NCI-H82 treated with DMSO at 0.1 percent for 48 hours (cell line): ENCODE measurements around the gene TLE5.
A peak's percentile ranks its signal among the peaks of the same experiment; 100 is the strongest.
"Not testable (repeated sequence)": the region's sequence is repeated elsewhere in the genome, so short reads cannot be mapped to it uniquely, and the experiment has no call there.

ENCODE experiments used
- DNase-seq: peaks from one replicate; lab custom pipeline; 2025; ENCODE audit not compliant: unreplicated experiment; lab: John Stamatoyannopoulos, UW

The TLE5 gene

GRCh38 chr19:3045885-3046697, 16.2 kb downstream of the TLE5 start:
- DNase-seq = no peak

- no peak for DNase-seq
Observed at GRCh38 chr19:3045191-3045590, 17.1 kb downstream of the TLE5 start.

GRCh38 chr19:3042621-3043267, 19.6 kb downstream of the TLE5 start:
- DNase-seq = no peak

GRCh38 chr19:3041761-3042620, 20.3 kb downstream of the TLE5 start:
- DNase-seq = no peak

- no peak for DNase-seq
Observed at GRCh38 chr19:3041327-3041726, 21.0 kb downstream of the TLE5 start.

GRCh38 chr19:3039641-3040077, 22.6 kb downstream of the TLE5 start:
- no peak for DNase-seq

- no peak for DNase-seq
Observed at GRCh38 chr19:3039125-3039524, 23.2 kb downstream of the TLE5 start.

GRCh38 chr19:3038214-3038613, 24.1 kb downstream of the TLE5 start:
- DNase-seq = no peak

GRCh38 chr19:3036977-3037544, 25.2 kb downstream of the TLE5 start:
- not testable (repeated sequence) for DNase-seq

GRCh38 chr19:3036119-3036976, 25.9 kb downstream of the TLE5 start:
- DNase-seq = peak; percentile 81

GRCh38 chr19:3035542-3036118, 26.7 kb downstream of the TLE5 start:
- DNase-seq = peak; percentile 97

GRCh38 chr19:3034656-3035541, 27.4 kb downstream of the TLE5 start:
- DNase-seq = no peak

- no peak for DNase-seq
Observed at GRCh38 chr19:3034406-3034655, 28.0 kb downstream of the TLE5 start.

- DNase-seq = no peak
Observed at GRCh38 chr19:3033595-3034405, 28.5 kb downstream of the TLE5 start.

- DNase-seq = no peak
Observed at GRCh38 chr19:3031607-3031867, 30.8 kb downstream of the TLE5 start.

- no peak for DNase-seq
Observed at GRCh38 chr19:3029065-3029923, 33.0 kb downstream of the TLE5 start, which contains the start of gene TLE2. Gene TLE2 (minus strand): TSS chr19:3029280. CDS start chr19:3028904, 376 bp downstream.

- no peak for DNase-seq
Observed at GRCh38 chr19:3028305-3029064, 33.8 kb downstream of the TLE5 start.
